ENCODE data around the gene PDPK1.
A peak's percentile ranks its signal among the peaks of the same experiment; 100 is the strongest.

The PDPK1 gene

GRCh38 chr16:2520784-2521531, 16.9 kb upstream of the PDPK1 start:
- TF ChIP-seq CTCF (conservative IDR thresholded peaks at IDR 0.05), result no peak
- peak overlapping the region; percentile 40 for H3K27ac ChIP-seq

DNA sequence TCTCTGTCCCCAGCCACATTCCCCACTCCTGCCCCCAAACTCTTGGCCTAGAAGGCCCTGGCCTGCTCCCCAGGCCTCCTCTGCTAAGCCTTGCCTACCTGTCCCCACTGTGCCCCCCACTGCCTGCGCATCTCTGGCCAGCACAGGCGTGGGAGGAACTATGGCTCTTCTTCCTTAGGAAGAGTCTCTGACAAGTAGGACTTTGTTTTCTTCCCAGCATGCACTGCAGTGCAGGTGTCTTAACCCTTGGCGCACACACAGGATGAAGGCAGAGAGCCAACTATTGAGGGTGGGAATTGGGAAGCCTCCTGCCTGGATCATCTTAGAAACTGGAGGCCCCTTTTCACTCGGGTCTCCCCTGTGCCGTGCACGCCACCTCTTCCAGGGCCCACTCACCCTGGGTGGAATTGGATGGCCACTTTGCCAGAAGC, 14.0 kb upstream of the PDPK1 start:
- no peak overlapping the region; the same call in 1 of the 2 replicates for H3K27ac ChIP-seq
- no peak for TF ChIP-seq CTCF (conservative IDR thresholded peaks at IDR 0.05)

DNA sequence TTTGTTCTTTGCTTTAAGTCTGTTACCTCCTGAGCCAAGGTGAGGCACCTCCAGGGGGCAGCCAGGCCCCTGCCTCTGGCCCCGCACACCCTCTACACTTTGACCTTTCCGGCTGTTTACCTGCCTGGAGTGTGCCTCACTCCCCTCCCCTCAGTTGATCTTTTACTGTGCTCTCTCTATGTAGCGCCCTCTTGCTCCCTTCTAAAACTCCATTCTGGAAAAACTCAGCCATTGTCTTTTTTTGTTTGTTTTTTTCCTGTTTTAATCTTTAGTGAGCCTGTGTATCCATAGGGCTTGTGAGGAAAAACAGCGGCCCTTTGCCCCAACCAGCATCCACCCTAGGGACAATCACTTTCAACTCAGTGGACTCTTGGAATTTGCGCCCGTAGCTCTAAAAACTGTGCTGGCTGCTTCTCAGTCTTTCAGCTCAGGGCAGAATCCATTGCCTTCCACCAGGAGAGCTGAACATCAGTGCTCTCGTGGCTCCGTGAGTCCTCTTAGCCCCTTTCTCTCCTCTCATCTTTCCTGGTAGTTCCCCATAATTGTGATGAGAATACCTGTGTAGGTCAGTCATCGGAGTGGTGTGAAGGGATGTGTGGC, 13.4 kb upstream of the PDPK1 start:
- TF ChIP-seq CTCF (conservative IDR thresholded peaks at IDR 0.05), result no peak
- peak overlapping the region; percentile 19; the same call in 1 of the 2 replicates for H3K27ac ChIP-seq

DNA sequence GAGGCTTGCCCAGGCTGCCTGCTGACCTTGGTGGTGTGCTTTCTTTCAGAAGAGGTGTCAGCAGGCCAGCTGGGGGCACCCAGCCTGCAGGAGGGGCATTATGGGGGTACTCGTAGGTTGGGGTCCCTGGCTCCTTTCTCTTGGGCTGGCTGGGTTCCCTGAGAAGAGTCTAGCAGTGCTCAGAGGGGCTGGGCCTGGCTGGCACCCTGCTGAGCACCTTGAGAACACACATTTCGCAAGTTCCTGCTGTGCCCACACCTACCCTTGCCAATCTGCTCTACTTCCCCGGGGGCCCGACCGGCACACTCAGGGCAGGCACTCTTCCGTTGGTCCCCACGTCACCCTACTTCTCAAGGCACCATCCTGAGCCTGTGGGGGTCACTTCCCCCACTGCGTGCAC, 11.7 kb upstream of the PDPK1 start:
- H3K27ac ChIP-seq, result no peak overlapping the region
- no peak for TF ChIP-seq CTCF (conservative IDR thresholded peaks at IDR 0.05)

- TF ChIP-seq CTCF (conservative IDR thresholded peaks at IDR 0.05), result no peak
- H3K27ac ChIP-seq, result no peak overlapping the region
These were observed 10.6 kb upstream of the PDPK1 start for GRCh38 chr16:2527071-2527783.

DNA sequence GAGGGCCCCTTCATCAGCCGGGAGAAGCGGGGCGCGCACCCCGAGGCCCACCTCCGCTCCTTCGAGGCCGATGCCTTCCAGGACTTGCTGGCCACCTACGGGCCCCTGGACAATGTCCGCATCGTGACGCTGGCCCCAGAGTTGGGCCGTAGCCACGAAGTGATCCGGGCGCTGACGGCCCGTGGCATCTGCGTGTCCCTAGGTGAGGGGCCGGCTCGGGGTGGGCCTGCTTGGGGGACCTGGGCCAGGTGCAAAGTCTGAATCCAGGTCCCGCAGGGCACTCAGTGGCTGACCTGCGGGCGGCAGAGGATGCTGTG, 10.1 kb upstream of the PDPK1 start:
- H3K27ac ChIP-seq, result no peak overlapping the region
- no peak for TF ChIP-seq CTCF (conservative IDR thresholded peaks at IDR 0.05)
